GM12874 (cell line): ENCODE data around the gene MSL3B.
A peak's percentile ranks its signal among the peaks of the same experiment; 100 is the strongest.

Experiments
- CTCF ChIP-seq: IDR thresholded peaks from 2 replicates; pipeline ENCODE4 v1.5.1; 2011; ENCODE audit warnings: low read depth, mild to moderate bottlenecking, control low read depth, low read length, moderate library complexity; ENCODE audit not compliant: insufficient read depth

Gene MSL3B

GRCh38 chr2:233901367-233901766 is 33.2 kb upstream of the MSL3B start:
- no peak for TF ChIP-seq CTCF

GRCh38 chr2:233892793-233893192 is 24.6 kb upstream of the MSL3B start:
- no peak for TF ChIP-seq CTCF

- no peak for TF ChIP-seq CTCF
These were observed 14.2 kb upstream of the MSL3B start for GRCh38 chr2:233882353-233882752.

GRCh38 chr2:233871432-233871831 is 3.2 kb upstream of the MSL3B start:
- no peak for TF ChIP-seq CTCF

- TF ChIP-seq CTCF = no peak
These were observed 1.7 kb downstream of the MSL3B start for GRCh38 chr2:233866479-233866878.

- TF ChIP-seq CTCF = peak; percentile 10; the same call in 1 of the 2 replicates
These were observed 2.3 kb downstream of the MSL3B start for GRCh38 chr2:233865838-233866237.

- TF ChIP-seq CTCF = no peak
These were observed 5.9 kb downstream of the MSL3B start for GRCh38 chr2:233862261-233862768.
